Endothelial cell of umbilical vein (primary cell): ENCODE measurements around the gene CCR3. TPM values are rescaled to one million over a fixed set of nuclear protein-coding genes. Genes with fewer than 3 reads are reported as not detected.

ENCODE experiments used
- BruUV-seq: library from RNA; stranded (reverse); fragments of 400-500 nt; replicated peaks from 2 replicates; lab custom pipeline; 2021; lab: Mats Ljungman, UMichigan
- CTCF ChIA-PET: fragments of 300-600, 350-600 bp; sonication (Branson Sonifier 250); formaldehyde crosslinking; loops from one replicate; lab custom pipeline; 2021; ENCODE audit warnings: antibody characterized with exemption, inconsistent platforms; lab: Charles Lee
- POLR2A ChIA-PET: fragments of 300-600, 350-600 bp; sonication (Branson Sonifier 250); formaldehyde crosslinking; loops from one replicate; lab custom pipeline; 2021; ENCODE audit warnings: antibody characterized with exemption, inconsistent platforms; lab: Charles Lee
- DNase-seq: peaks from one replicate; pipeline ENCODE4 v3.0.0-alpha.2; 2011; ENCODE audit warnings: low read depth, low spot score
- FAIRE-seq: peaks from 2 replicates; lab custom pipeline; 2011; peaks lifted over from hg19 to GRCh38; lab: Jason Lieb, UNC
- H2AFZ ChIP-seq: 2 replicates; pipeline ENCODE4 v1.6.0; 2012; ENCODE audit warnings: low read depth, low read length, control low read depth, inconsistent platforms
- H3K27ac ChIP-seq: 2 replicates; pipeline ENCODE4 v1.5.1; 2011; ENCODE audit warnings: low read depth, mild to moderate bottlenecking, control low read depth, low read length, moderate library complexity; ENCODE audit not compliant: insufficient read depth
- H3K27me3 ChIP-seq, 2 experiments: 2 replicates each; pipeline versions ENCODE4 v1.6.0 to v1.6.1; 2011; ENCODE audit warnings: low read length in 2 of 2, mixed read lengths in 1 of 2; ENCODE audit not compliant: control insufficient read depth in 2 of 2, insufficient read depth in 2 of 2
- H3K36me3 ChIP-seq, 2 experiments: 2 replicates in 1 of 2; 3 replicates in 1 of 2; pipeline ENCODE4 v1.5.1; 2011; ENCODE audit warnings: low read length in 2 of 2, mild to moderate bottlenecking in 1 of 2, moderate library complexity in 1 of 2; ENCODE audit not compliant: control insufficient read depth in 2 of 2, insufficient read depth in 2 of 2; ENCODE audit errors: extremely low read depth in 1 of 2
- H3K4me1 ChIP-seq: 3 replicates; pipeline ENCODE4 v1.5.1; 2011; ENCODE audit warnings: mild to moderate bottlenecking, low read length; ENCODE audit not compliant: control insufficient read depth, insufficient read depth; ENCODE audit errors: extremely low read depth
- H3K4me2 ChIP-seq: 2 replicates; pipeline ENCODE4 v1.6.1; 2011; ENCODE audit warnings: low read length, control low read depth, mixed read lengths; ENCODE audit not compliant: insufficient read depth
- H3K4me3 ChIP-seq, 3 experiments: fragments of 200-600 bp in 1 of 3; sonication (generic), shearing (Covaris generic) in 1 of 3; replicated peaks in 1 of 3; 2 replicates each; pipeline ENCODE4 v1.5.1; 2011 to 2016; ENCODE audit warnings: control low read depth in 3 of 3, low read length in 3 of 3, mild to moderate bottlenecking in 2 of 3, inconsistent platforms in 1 of 3, low read depth in 1 of 3, moderate library complexity in 1 of 3; ENCODE audit not compliant: insufficient read depth in 1 of 3
- H3K79me2 ChIP-seq: 2 replicates; pipeline ENCODE4 v1.6.0; 2012; ENCODE audit warnings: low read length, inconsistent platforms; ENCODE audit not compliant: control insufficient read depth, insufficient read depth
- H3K9ac ChIP-seq: replicated peaks from 2 replicates; pipeline ENCODE3; 2011; ENCODE audit warnings: low read length, control low read depth; ENCODE audit not compliant: insufficient read depth; ENCODE audit errors: extremely low read depth
- H3K9me1 ChIP-seq: replicated peaks from 3 replicates; pipeline ENCODE4 v1.6.0; 2011; ENCODE audit warnings: mild to moderate bottlenecking, low read length; ENCODE audit not compliant: control insufficient read depth, insufficient read depth; ENCODE audit errors: extremely low read depth
- H3K9me3 ChIP-seq: replicated peaks from 2 replicates; pipeline ENCODE4 v1.5.1; 2012; ENCODE audit warnings: low read length, inconsistent platforms; ENCODE audit not compliant: control insufficient read depth, insufficient read depth
- H4K20me1 ChIP-seq: replicated peaks from 2 replicates; pipeline ENCODE3; 2011; ENCODE audit warnings: mild to moderate bottlenecking, low read length; ENCODE audit not compliant: control insufficient read depth, insufficient read depth; ENCODE audit errors: extremely low read depth
- EZH2 ChIP-seq: IDR thresholded peaks from 2 replicates; pipeline ENCODE4 v1.6.1; 2012; ENCODE audit warnings: borderline replicate concordance, low read depth, mild to moderate bottlenecking, moderate library complexity, low read length, inconsistent platforms; ENCODE audit not compliant: severe bottlenecking
- FOS ChIP-seq: IDR thresholded peaks from 2 replicates; pipeline ENCODE4 v1.6.1; 2011; ENCODE audit warnings: mild to moderate bottlenecking, low read length, moderate library complexity, borderline replicate concordance; ENCODE audit not compliant: insufficient read depth
- GATA2 ChIP-seq: IDR thresholded peaks from 2 replicates; pipeline ENCODE4 v1.7.0; 2011; ENCODE audit warnings: low read depth, mild to moderate bottlenecking, moderate library complexity, mixed read lengths, low read length; ENCODE audit not compliant: insufficient read length, insufficient read depth
- JUN ChIP-seq: IDR thresholded peaks from 2 replicates; pipeline ENCODE4 v1.6.1; 2011; ENCODE audit warnings: borderline replicate concordance, low read depth; ENCODE audit not compliant: insufficient read length, insufficient read depth
- MYC ChIP-seq: IDR thresholded peaks from one replicate; pipeline ENCODE4 v1.6.1; 2011; ENCODE audit warnings: mild to moderate bottlenecking, low read depth, low read length
- POLR2A ChIP-seq: IDR thresholded peaks from 2 replicates; pipeline ENCODE4 v1.6.1; 2012; ENCODE audit warnings: low read depth, mild to moderate bottlenecking, control low read depth, low read length
- POLR2AphosphoS5 ChIP-seq: IDR thresholded peaks from 2 replicates; pipeline ENCODE4 v1.6.1; 2012; ENCODE audit warnings: low read depth, mild to moderate bottlenecking, control low read depth, low read length, moderate library complexity; ENCODE audit not compliant: insufficient read depth
- dilution Hi-C: fragments of 300-500 bp; cut with MboI; formaldehyde crosslinking; loops from one replicate; pipeline ENCODE4 v1.15.0; 2019; ENCODE audit warnings: low sequenced_read_pairs; ENCODE audit not compliant: extremely low pct_ligation_motif_present
- intact Hi-C: fragments of 100-400 bp; cut with micrococcal nuclease; formaldehyde crosslinking; loops from one replicate; pipeline ENCODE4 v1.10.0; 2022
- polyA plus RNA-seq, 4 experiments: library from polyadenylated mRNA; depleted of rRNA in 3 of 4; stranded (reverse) in 3 of 4; unstranded in 1 of 4; fragments of >200 nt; gene quantifications; 2 replicates each; pipeline versions ENCODE4 v1.2.1 to v1.2.3, GENCODE V29; 2011 to 2012; ENCODE audit warnings: missing spikeins in 1 of 4
- total RNA-seq: library from RNA; stranded (reverse); gene quantifications from 2 replicates; pipeline ENCODE4 v1.2.3, GENCODE V29; 2021
- TF ChIP-seq, protein P1 (sequence below), 2 donors: IDR thresholded peaks; 1 replicate in 1 of 2; 2 replicates in 1 of 2; pipeline ENCODE4 v1.5.1; 2011; ENCODE audit warnings: low read length in 2 of 2, mild to moderate bottlenecking in 2 of 2, moderate library complexity in 2 of 2, control low read depth in 1 of 2, inconsistent platforms in 1 of 2, low read depth in 1 of 2; ENCODE audit not compliant: insufficient read depth in 1 of 2; ENCODE audit errors: extremely low read depth in 1 of 2
- TF ChIP-seq, protein P2 (sequence below): IDR thresholded peaks from 2 replicates; pipeline ENCODE4 v1.6.1; 2011; ENCODE audit not compliant: insufficient read depth, insufficient read length

Gene CCR3
- total and polyA plus RNA-seq, 2 donors (not counting 3 experiments of a cell fraction or from before 2014, with no cell fraction given): not detected

DNA sequence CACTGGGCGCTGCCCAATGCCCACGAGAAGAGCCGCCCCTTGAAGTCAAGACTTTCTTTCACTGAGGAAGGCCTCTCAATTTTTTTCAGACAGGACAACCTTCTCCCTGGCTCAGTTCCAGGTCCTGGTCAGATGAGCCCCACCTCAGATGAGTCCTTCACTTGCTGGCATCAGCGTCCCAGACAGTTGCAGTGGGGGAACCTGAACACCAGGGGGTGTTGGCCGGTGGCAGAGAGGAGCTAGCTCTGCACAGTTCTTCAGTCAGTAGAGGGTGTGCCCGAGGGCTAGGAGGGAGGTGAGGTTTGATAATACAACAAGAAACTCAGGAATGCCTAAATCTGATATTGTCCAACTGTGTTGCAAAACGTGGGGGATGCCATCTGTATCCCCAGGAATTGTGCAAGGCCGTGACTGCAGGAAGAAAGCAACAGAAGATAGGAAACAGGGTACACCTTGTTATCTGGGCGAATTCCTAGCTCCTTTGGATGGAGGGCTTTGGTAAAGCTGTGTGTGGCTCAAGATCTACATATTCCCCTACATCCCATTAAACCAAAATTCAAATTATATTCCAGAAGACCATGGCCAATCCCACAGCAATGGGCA lies 34.3 kb downstream of the CCR3 start:
- POLR2A ChIA-PET: no interaction called here
- DNase-seq (peak; percentile 48), FAIRE-seq (peak; percentile 35)
- BruUV-seq: no TSS peak
- H3K36me3 ChIP-seq: no peaks in the 10 kb centered on the region
- H3K9me1 ChIP-seq: no peaks in the 10 kb centered on the region
- CTCF ChIA-PET: interaction anchor here (0.6 to 3.8 kb wide), 31 partner anchors 10 to 296 kb away, joined by 3 to 200 read pairs (median 4); partner anchors contain the start of genes CCR5, CCR5AS and CCRL2
- no peak overlapping the region for H3K4me2 ChIP-seq
- no peak overlapping the region for H3K9ac ChIP-seq
- intact Hi-C loops: loop anchor here (1.0 to 2.0 kb wide), 3 partner anchors 102 to 282 kb away; no protein-coding TSS in a partner anchor
- dilution Hi-C loops: no loop called here
- no peak overlapping the region for H3K4me3 ChIP-seq
- no peak overlapping the region for H3K27ac ChIP-seq
- no peaks in the 10 kb centered on the region for H3K9me3 ChIP-seq
- H3K4me1 ChIP-seq: no peaks in the 10 kb centered on the region
- H2AFZ ChIP-seq: no peak overlapping the region
- H3K79me2 ChIP-seq: no peaks in the 10 kb centered on the region
- no peaks in the 10 kb centered on the region for H3K27me3 ChIP-seq
- H4K20me1 ChIP-seq: no peaks in the 10 kb centered on the region
- TF ChIP-seq, protein P1, sequence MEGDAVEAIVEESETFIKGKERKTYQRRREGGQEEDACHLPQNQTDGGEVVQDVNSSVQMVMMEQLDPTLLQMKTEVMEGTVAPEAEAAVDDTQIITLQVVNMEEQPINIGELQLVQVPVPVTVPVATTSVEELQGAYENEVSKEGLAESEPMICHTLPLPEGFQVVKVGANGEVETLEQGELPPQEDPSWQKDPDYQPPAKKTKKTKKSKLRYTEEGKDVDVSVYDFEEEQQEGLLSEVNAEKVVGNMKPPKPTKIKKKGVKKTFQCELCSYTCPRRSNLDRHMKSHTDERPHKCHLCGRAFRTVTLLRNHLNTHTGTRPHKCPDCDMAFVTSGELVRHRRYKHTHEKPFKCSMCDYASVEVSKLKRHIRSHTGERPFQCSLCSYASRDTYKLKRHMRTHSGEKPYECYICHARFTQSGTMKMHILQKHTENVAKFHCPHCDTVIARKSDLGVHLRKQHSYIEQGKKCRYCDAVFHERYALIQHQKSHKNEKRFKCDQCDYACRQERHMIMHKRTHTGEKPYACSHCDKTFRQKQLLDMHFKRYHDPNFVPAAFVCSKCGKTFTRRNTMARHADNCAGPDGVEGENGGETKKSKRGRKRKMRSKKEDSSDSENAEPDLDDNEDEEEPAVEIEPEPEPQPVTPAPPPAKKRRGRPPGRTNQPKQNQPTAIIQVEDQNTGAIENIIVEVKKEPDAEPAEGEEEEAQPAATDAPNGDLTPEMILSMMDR (IDR thresholded peaks at IDR 0.05; ENCODE audit: extremely low read depth in 1 of 2, insufficient read depth in 1 of 2, low read depth in 1 of 2, low read length in 2 of 2): peak; percentile 59 to 77
- no peak for TF ChIP-seq GATA2

DNA sequence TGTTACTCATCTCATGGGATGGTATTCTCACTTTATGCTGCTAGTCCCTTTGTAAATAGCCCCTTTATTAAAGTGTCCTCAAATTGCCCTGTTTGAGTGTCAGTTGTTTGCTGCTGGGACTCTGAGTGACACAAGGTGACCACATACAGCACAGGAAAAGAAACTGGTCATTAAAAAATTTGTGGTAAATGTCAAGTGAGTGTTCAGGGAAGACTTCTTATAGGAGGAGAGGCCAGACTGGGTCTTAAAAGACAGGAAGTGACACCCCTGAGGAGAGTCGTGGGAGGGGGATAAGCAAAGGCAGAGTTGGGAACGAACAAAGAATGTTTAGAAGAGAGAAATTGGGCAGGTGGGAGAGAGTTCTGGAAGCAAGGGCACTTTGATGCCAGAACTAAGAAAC lies 35.2 kb downstream of the CCR3 start:
- BruUV-seq: no TSS peak
- H3K79me2 ChIP-seq: no peaks in the 10 kb centered on the region
- no peak overlapping the region for H3K4me2 ChIP-seq
- CTCF ChIA-PET: interaction anchor here (1.2 kb wide), 1 partner anchor 150 kb away, joined by 6 read pairs; no protein-coding TSS in a partner anchor
- no peak overlapping the region for H2AFZ ChIP-seq
- no peaks in the 10 kb centered on the region for H4K20me1 ChIP-seq
- POLR2A ChIA-PET: no interaction called here
- FAIRE-seq (no peak), DNase-seq (no peak)
- H3K27ac ChIP-seq: no peak overlapping the region
- H3K27me3 ChIP-seq: no peaks in the 10 kb centered on the region
- no peak overlapping the region for H3K9ac ChIP-seq
- intact Hi-C loops: loop anchor here (2.0 kb wide), 1 partner anchor 281 kb away; no protein-coding TSS in a partner anchor
- H3K9me3 ChIP-seq: no peaks in the 10 kb centered on the region
- dilution Hi-C loops: no loop called here
- H3K36me3 ChIP-seq: no peaks in the 10 kb centered on the region
- H3K9me1 ChIP-seq: no peaks in the 10 kb centered on the region
- H3K4me1 ChIP-seq: no peaks in the 10 kb centered on the region
- no peak overlapping the region for H3K4me3 ChIP-seq
- TF ChIP-seq POLR2A (no peak), EZH2 (no peak), MYC (no peak), JUN (no peak), FOS (no peak), GATA2 (no peak), POLR2AphosphoS5 (no peak)
- TF ChIP-seq, protein P2, sequence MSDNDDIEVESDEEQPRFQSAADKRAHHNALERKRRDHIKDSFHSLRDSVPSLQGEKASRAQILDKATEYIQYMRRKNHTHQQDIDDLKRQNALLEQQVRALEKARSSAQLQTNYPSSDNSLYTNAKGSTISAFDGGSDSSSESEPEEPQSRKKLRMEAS: no peak
- TF ChIP-seq, protein P1 (IDR thresholded peaks at IDR 0.05; ENCODE audit: extremely low read depth in 1 of 2, insufficient read depth in 1 of 2, low read depth in 1 of 2, low read length in 2 of 2): no peak
